Transverse colon (tissue), 4 donors: ENCODE measurements around the gene NPTXR. TPM values are rescaled to one million over a fixed set of nuclear protein-coding genes. Genes with fewer than 3 reads are reported as not detected.
"Not testable (repeated sequence)": the region's sequence is repeated elsewhere in the genome, so short reads cannot be mapped to it uniquely, and the experiment has no call there.

Source experiments
- DNase-seq: peaks from one replicate; pipeline ENCODE4 v3.0.0-alpha.2; 2019
- H3K27ac ChIP-seq, 4 donors: fragments of 200-600 bp; sonication (generic); 2 replicates each; pipeline ENCODE4 v1.5.1; 2016 to 2018; ENCODE audit warnings: inconsistent platforms in 4 of 4
- H3K27me3 ChIP-seq: fragments of 200-600 bp; sonication (generic); 2 replicates; pipeline ENCODE4 v1.5.1; 2017; ENCODE audit warnings: inconsistent platforms
- H3K36me3 ChIP-seq, 4 donors: fragments of 200-600 bp; sonication (generic); 2 replicates each; pipeline ENCODE4 v1.5.1; 2017 to 2019; ENCODE audit warnings: inconsistent platforms in 4 of 4
- H3K4me1 ChIP-seq, 4 donors: fragments of 200-600 bp; sonication (generic); 2 replicates each; pipeline ENCODE4 v1.5.1; 2017 to 2020; ENCODE audit warnings: inconsistent platforms in 4 of 4
- H3K4me3 ChIP-seq, 4 donors: fragments of 200-600 bp; sonication (generic); 1 replicate in 1 of 4; 2 replicates in 3 of 4; pipeline versions ENCODE4 v1.5.1 to v1.6.1; 2017 to 2019; ENCODE audit warnings: inconsistent platforms in 4 of 4
- H3K9me3 ChIP-seq, 2 donors: fragments of 200-600 bp; sonication (generic); 2 replicates each; pipeline ENCODE4 v1.5.1; 2017 to 2019; ENCODE audit warnings: inconsistent platforms in 2 of 2
- EP300 ChIP-seq: sonication (generic); formaldehyde crosslinking; IDR thresholded peaks from one replicate; pipeline ENCODE4 v1.6.1; 2017; ENCODE audit warnings: antibody characterized with exemption, low read depth
- POLR2A ChIP-seq: fragments of 450-650 bp; IDR thresholded peaks from one replicate; pipeline ENCODE4 v1.6.1; 2016; ENCODE audit warnings: antibody characterized with exemption, mild to moderate bottlenecking, moderate library complexity
- POLR2AphosphoS5 ChIP-seq, 3 donors: sonication (generic); formaldehyde crosslinking; IDR thresholded peaks; one replicate each; pipeline ENCODE4 v1.6.1; 2016; ENCODE audit warnings: antibody characterized with exemption in 3 of 3
- WGBS, 2 donors: methylation state at CpG; one replicate each; pipeline ENCODE4 v1.1.5; 2018; ENCODE audit warnings: low coverage in 1 of 2; 5-methylcytosine and 5-hydroxymethylcytosine counted together
- in situ Hi-C, 4 donors: fragments of 200-750 bp; cut with MboI; loops; one replicate each; pipeline versions ENCODE4 v1.15.0 to v1.15.1; 2017; ENCODE audit warnings: low sequenced_read_pairs in 3 of 4, low pct_ligation_motif_present in 1 of 4, low pct_unique_long_range_greater_than_20kb in 1 of 4
- intact Hi-C: fragments of 100-400 bp; cut with DNase I; formaldehyde crosslinking; loops from one replicate; pipeline ENCODE4 v1.15.1; 2023; ENCODE audit warnings: low total_unique reads
- total RNA-seq, 4 donors: library from RNA; depleted of rRNA; stranded (reverse); fragments of >200 nt; gene quantifications; one replicate each; pipeline ENCODE4 v1.1.0, GENCODE V29; 2016
- TF ChIP-seq, protein P1 (sequence below), 5 experiments: fragments of 200-600 bp in 3 of 5; fragments of 450-650 bp in 2 of 5; sonication (generic) in 3 of 5; IDR thresholded peaks; 1 replicate in 2 of 5; 2 replicates in 3 of 5; pipeline ENCODE4 v1.5.1; 2016 to 2017; ENCODE audit warnings: antibody characterized with exemption in 5 of 5, inconsistent platforms in 3 of 5, mild to moderate bottlenecking in 2 of 5, moderate library complexity in 1 of 5

Gene NPTXR
- total RNA-seq, 4 donors from 2014 or later: 0.75 to 27.9 (median 1.8) TPM

DNA sequence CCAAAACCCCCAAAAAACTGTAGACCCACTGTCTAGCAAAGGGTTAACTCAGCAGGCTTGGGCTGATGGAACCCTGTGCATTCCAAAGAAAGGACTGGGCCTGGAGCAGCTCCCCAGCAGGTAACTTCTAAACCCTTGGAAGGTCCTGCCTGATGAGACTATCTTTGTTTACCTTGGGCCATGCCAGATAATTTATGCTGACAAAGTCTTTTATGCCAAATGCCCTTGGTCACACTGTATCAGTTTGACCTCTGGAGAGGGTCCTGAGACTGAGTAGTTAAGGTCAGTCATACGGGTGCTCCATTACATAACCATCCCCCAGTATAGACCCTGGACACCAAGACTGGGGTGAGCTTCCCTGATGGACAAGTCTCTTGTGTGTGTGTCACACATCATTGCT is 28.0 kb downstream of the NPTXR start:
- H3K9me3 ChIP-seq: no peaks in the 10 kb centered on the region
- no peaks in the 10 kb centered on the region for H3K36me3 ChIP-seq
- TF ChIP-seq, protein P1, sequence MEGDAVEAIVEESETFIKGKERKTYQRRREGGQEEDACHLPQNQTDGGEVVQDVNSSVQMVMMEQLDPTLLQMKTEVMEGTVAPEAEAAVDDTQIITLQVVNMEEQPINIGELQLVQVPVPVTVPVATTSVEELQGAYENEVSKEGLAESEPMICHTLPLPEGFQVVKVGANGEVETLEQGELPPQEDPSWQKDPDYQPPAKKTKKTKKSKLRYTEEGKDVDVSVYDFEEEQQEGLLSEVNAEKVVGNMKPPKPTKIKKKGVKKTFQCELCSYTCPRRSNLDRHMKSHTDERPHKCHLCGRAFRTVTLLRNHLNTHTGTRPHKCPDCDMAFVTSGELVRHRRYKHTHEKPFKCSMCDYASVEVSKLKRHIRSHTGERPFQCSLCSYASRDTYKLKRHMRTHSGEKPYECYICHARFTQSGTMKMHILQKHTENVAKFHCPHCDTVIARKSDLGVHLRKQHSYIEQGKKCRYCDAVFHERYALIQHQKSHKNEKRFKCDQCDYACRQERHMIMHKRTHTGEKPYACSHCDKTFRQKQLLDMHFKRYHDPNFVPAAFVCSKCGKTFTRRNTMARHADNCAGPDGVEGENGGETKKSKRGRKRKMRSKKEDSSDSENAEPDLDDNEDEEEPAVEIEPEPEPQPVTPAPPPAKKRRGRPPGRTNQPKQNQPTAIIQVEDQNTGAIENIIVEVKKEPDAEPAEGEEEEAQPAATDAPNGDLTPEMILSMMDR (IDR thresholded peaks at IDR 0.05): no peak
- TF ChIP-seq EP300: no peak
- no peak for TF ChIP-seq POLR2A
- no peak for TF ChIP-seq POLR2AphosphoS5 (IDR thresholded peaks at IDR 0.05)
- H3K27me3 ChIP-seq: no peaks in the 10 kb centered on the region
- H3K4me1 ChIP-seq: no peaks in the 10 kb centered on the region
- no peak for DNase-seq
- H3K4me3 ChIP-seq: no peak overlapping the region
- in situ Hi-C loops (no loop called here), intact Hi-C loops (no loop called here)
- H3K27ac ChIP-seq: no peak overlapping the region
- no CpG with 5 or more reads among the region's 1 CpG for WGBS, 2 donors

GRCh38 chr22:38811241-38811640 is 32.6 kb downstream of the NPTXR start:
- no peaks in the 10 kb centered on the region for H3K36me3 ChIP-seq
- intact Hi-C loops (no loop called here), in situ Hi-C loops (no loop called here)
- WGBS, 2 donors: 57 to 79% methylated on average over 1 to 2 of the region's 2 CpGs
- H3K4me1 ChIP-seq: no peaks in the 10 kb centered on the region
- DNase-seq: no peak
- TF ChIP-seq, protein P1 (IDR thresholded peaks at IDR 0.05): no peak
- TF ChIP-seq POLR2AphosphoS5 (IDR thresholded peaks at IDR 0.05) (no peak), EP300 (no peak), POLR2A (no peak)
- no peak overlapping the region for H3K4me3 ChIP-seq
- no peak overlapping the region for H3K27ac ChIP-seq
- H3K9me3 ChIP-seq: peaks cover 5 to 8% of the 10 kb centered on the region in 2 donors
- H3K27me3 ChIP-seq: no peaks in the 10 kb centered on the region

GRCh38 chr22:38805041-38805593 is 38.7 kb downstream of the NPTXR start:
- in situ Hi-C loops, H3K4me3 ChIP-seq, H3K27me3 ChIP-seq, H3K9me3 ChIP-seq, H3K4me1 ChIP-seq, H3K36me3 ChIP-seq, intact Hi-C loops, DNase-seq, H3K27ac ChIP-seq: not testable (repeated sequence)
- WGBS, 2 donors: 67 to 69% methylated on average over 8 of the region's 8 CpGs

DNA sequence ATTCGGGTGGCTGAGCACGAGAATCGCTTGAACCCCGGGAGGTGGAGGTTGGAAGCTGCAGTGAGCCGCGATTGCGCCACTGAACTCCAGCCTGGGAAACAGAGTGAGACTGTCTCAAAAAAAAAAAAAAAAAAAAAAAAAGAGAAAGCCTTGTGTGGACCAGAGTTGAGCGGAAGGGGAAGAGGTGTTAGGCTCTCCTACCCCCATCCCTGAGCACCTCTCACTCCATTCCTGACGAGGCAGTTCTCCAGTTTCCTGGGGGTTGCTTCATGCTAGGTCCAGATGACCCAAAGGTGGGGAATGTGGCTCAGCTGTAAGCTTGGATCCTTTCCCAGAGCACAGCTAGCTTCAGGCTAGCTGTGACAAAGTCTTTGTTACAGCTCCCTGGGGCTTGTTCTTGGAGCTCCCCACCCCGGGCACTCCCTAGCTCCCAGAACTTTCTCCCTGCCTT is 41.1 kb downstream of the NPTXR start:
- no peak overlapping the region for H3K4me3 ChIP-seq
- H3K9me3 ChIP-seq: no peaks in the 10 kb centered on the region
- WGBS, 2 donors: 0 to 26% methylated on average over 1 to 10 of the region's 10 CpGs
- H3K4me1 ChIP-seq: peaks cover 0 to 3% (median 1%) of the 10 kb centered on the region in 4 donors
- in situ Hi-C loops: no loop called here
- intact Hi-C loops: no loop called here
- H3K27ac ChIP-seq: no peak overlapping the region
- H3K27me3 ChIP-seq: peaks cover 4% of the 10 kb centered on the region
- no peaks in the 10 kb centered on the region for H3K36me3 ChIP-seq
- TF ChIP-seq POLR2AphosphoS5 (IDR thresholded peaks at IDR 0.05) (no peak), POLR2A (no peak), EP300 (no peak)
- TF ChIP-seq, protein P1 (IDR thresholded peaks at IDR 0.05): no peak
- peak; percentile 33 for DNase-seq
